Fibroblast of villous mesenchyme (primary cell): ENCODE measurements around the gene WNK2. TPM values are rescaled to one million over a fixed set of nuclear protein-coding genes. Genes with fewer than 3 reads are reported as not detected.

Experiments
- DNase-seq: peaks from one replicate; pipeline ENCODE4 v3.0.0-alpha.2; 2010; ENCODE audit warnings: low read depth
- H3K4me3 ChIP-seq: 2 replicates; pipeline ENCODE4 v1.5.1; 2011; ENCODE audit warnings: low read depth, mild to moderate bottlenecking, low read length
- total RNA-seq: library from RNA; depleted of rRNA; stranded (reverse); fragments of >200 nt; gene quantifications from 2 replicates; pipeline ENCODE4 v1.2.3, GENCODE V29; 2012
- TF ChIP-seq, protein P1 (sequence below): IDR thresholded peaks from 2 replicates; pipeline ENCODE4 v1.5.1; 2012; ENCODE audit warnings: low read depth, mild to moderate bottlenecking, low read length; ENCODE audit not compliant: insufficient read depth

WNK2 gene
- total RNA-seq, 1 donor: not detected

DNA sequence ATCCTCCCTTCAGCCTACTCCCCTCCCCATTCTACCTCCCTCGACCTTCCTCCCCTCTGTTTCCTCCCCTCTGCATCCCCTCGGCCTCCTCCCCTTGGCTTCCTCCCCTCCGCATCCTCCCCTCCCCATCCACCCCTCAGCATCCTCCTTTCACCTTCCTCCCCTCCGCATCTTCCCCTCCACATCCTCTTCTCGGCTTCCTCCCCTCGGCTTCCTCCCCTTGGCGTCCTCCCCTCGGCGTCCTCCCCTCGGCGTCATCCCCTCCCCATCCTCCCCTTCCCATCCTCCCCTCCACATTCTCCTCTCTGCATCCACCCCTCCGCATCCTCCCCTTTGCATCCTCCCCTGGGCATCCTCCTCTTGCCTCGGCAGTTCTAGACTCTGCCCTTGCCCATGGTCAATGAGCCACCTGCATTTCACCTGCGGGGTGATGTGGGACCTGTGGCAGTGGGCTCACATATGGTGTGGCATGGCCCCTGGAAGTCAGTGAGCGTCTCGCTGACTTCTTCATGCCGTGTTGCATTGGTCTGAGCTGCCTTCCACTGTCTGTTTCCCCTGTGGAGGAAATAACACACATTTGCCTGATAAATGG, 113.0 kb downstream of the WNK2 start:
- DNase-seq: no peak
- TF ChIP-seq, protein P1, sequence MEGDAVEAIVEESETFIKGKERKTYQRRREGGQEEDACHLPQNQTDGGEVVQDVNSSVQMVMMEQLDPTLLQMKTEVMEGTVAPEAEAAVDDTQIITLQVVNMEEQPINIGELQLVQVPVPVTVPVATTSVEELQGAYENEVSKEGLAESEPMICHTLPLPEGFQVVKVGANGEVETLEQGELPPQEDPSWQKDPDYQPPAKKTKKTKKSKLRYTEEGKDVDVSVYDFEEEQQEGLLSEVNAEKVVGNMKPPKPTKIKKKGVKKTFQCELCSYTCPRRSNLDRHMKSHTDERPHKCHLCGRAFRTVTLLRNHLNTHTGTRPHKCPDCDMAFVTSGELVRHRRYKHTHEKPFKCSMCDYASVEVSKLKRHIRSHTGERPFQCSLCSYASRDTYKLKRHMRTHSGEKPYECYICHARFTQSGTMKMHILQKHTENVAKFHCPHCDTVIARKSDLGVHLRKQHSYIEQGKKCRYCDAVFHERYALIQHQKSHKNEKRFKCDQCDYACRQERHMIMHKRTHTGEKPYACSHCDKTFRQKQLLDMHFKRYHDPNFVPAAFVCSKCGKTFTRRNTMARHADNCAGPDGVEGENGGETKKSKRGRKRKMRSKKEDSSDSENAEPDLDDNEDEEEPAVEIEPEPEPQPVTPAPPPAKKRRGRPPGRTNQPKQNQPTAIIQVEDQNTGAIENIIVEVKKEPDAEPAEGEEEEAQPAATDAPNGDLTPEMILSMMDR: no peak
- H3K4me3 ChIP-seq: no peak overlapping the region

DNA sequence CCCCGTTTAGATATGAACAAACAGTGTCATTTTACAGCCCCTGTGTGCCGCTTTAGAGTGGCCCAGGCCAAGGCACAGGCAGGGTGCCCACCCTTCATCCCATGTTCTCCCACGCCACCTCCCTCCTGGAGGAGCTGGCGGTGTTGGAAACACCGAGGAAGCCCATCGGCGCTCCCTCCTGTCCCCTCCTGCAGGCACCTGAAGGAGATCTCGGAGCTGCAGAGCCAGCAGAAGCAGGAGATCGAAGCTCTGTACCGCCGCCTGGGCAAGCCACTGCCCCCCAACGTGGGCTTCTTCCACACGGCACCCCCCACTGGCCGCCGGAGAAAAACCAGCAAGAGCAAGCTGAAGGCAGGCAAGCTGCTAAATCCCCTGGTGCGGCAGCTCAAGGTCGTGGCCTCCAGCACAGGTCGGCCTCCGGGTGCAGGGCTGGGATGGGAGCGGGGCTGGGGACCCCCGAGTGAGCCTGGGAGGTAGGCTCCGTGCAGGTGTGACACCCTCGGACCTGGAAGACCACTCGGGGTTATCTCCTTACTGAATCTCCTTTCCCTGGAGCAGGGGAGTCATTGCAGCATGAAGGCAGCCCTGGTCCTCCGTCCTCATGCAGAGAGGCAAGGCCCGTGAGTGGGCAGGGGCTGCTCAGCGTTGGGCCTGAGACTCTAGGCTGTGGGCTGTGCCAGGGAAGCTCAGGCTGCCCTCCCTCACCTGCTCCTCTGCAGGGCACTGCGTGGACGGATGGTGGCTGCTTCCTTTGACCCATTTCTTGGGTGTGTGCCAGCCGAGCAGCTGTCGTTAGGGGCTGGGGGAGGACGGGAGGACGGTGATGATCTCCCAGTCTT, 113.9 kb downstream of the WNK2 start:
- TF ChIP-seq, protein P1: no peak
- no peak overlapping the region for H3K4me3 ChIP-seq
- no peak for DNase-seq

DNA sequence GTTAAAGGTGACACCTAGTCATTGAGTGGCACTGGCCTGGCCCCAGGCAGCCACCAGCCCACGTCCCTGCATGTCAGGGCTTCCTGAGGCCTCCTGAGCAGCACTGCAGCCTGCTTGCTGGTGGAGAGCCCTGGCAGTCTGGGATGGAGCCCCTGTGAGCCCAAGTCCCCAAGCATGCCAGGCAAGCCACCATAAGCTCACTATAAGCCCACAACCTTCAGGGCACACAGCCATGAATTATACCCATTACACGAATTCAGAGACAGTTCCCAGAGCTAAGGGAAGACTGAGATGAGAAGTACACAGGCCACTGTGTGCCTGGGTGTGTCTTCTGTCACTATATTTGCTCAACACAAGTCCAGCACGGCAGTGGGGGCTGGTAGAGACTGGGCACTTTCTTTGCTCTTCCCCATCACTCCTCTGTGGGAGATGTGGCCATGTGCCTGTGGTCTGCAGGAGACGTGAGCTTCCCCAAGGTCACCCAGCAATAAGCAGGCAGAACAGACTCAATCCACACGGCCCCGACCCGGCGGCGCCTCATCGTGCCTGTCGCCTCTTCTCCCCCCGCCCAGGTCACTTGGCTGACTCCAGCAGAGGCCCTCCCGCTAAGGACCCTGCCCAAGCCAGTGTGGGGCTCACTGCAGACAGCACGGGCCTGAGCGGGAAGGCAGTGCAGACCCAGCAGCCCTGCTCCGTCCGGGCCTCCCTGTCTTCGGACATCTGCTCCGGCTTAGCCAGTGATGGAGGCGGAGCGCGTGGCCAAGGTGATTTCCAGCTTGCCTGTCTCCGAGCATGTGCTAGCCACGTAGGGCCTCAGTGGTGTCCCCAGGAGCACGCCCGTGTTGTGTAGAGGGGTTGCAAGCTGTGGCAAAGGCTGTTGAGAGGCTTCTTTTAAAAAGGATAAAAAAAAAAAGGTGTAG, 114.8 kb downstream of the WNK2 start:
- H3K4me3 ChIP-seq: no peak overlapping the region
- TF ChIP-seq, protein P1: no peak
- DNase-seq: no peak

DNA sequence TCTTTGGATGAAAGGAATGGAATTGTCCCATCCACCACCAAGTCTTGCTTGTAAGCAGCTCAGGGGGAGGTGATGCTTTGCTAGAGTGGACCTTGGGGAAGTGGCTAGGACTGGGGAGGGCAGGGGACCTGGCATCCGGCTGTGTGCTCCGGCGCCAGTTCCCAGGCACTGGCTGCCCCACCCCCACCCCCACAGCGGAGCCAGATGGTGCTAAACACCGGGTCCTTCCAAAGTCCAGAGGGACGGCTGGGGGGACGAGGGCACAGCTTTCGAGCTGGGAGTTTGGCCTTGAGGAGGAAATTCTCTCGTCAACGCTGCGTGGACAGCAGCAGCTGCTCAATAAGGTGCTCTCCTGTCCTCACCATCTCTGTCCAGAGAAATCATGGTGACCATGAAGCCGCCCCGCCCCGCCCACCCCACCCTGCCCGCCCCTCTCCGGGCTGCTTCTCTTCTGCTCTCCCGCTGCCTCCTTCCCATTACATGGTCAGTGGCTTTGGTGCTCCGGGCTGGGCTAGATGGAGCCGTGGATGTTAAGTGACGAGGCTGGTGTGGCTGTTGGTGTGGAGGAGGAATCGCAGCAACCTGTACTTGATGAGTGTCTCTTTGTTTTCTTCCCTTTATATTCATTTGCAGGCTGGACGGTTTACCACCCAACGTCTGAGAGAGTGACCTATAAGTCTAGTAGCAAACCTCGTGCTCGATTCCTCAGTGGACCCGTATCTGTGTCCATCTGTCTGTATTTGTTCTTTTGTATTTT, 115.7 kb downstream of the WNK2 start:
- no peak overlapping the region for H3K4me3 ChIP-seq

DNA sequence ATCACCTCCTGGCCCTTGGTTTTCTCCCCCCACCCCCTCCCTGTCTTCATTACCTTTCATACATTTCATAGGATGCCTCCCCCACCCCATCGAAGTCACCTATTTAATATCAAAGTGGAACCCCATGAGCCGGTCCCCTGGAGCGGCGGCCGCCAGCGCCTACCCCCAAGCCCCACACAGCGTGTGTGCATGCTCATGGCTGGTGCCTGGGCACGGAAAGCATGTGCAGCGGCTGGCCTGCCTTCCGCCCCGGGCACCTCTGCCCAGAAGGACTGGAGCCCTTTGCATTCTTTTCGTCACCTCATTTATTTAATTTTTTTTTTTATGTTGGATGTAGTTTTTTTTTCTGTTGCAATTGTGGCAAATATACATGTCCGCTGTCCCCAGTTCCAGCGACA, 116.2 kb downstream of the WNK2 start:
- H3K4me3 ChIP-seq: no peak overlapping the region
- no peak for DNase-seq
- TF ChIP-seq, protein P1: no peak

More for the DNA sequence above, 115.7 kb downstream of the WNK2 start:
- TF ChIP-seq, protein P1: no peak
- DNase-seq: no peak

DNA sequence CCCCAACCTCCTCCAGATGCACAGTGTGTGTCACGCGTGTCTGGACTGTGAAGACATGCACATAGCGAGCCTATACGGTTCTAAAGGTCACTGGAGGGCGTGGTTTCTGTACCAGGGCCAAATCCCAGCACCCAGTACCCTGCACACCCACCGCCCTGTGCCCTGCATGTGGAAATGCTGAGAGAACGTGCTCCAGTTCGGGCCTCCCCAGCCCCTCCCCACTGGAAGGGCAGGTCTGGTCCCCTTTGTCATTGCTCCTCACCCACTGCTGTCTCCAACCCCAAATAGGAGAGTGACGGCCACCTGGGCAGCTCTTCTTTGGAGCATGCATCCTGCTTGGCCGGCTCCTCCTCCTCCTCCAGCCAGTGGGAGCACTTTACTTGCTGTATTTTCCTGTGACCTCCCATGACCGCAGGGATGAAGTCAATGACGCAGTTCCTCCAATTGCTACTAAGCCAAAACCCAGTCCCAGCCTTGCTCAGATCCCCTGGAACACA, 116.7 kb downstream of the WNK2 start:
- DNase-seq: no peak
- H3K4me3 ChIP-seq: no peak overlapping the region
- TF ChIP-seq, protein P1: no peak
